ENCODE measurements around the gene ERC2.

DNA sequence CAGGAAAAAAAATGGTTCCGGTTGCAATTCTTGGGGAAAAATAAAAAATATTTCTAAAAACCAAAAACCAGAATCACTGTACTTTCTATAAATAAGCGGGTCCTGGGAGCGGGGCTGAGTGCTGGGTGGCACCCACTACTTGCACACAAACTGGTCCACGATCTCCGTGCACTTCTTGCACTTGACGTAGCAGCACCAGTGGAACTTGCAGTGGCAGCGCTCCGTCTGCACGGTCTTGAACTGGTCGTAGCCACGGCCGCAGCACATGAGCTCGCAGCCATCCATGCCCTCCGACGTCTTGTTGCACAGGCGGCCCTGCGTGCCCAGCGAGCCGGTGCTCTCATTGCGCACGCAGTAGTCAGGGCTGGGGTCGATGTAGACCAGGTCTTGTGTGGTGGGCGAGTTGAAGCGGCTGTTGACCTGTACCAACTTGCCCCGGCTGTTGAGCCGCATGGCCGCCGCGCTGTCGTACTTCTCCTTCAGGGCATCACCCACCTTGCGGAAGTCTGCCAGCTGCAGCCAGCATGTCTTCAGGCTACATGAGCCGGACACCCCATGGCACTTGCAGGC, 998.2 kb downstream of the ERC2 start:
- no peak for TF ChIP-seq EZH2phosphoT487 (IDR thresholded peaks at IDR 0.05; ENCODE audit: borderline replicate concordance, low read depth, low read length)
- TF ChIP-seq, protein P1, sequence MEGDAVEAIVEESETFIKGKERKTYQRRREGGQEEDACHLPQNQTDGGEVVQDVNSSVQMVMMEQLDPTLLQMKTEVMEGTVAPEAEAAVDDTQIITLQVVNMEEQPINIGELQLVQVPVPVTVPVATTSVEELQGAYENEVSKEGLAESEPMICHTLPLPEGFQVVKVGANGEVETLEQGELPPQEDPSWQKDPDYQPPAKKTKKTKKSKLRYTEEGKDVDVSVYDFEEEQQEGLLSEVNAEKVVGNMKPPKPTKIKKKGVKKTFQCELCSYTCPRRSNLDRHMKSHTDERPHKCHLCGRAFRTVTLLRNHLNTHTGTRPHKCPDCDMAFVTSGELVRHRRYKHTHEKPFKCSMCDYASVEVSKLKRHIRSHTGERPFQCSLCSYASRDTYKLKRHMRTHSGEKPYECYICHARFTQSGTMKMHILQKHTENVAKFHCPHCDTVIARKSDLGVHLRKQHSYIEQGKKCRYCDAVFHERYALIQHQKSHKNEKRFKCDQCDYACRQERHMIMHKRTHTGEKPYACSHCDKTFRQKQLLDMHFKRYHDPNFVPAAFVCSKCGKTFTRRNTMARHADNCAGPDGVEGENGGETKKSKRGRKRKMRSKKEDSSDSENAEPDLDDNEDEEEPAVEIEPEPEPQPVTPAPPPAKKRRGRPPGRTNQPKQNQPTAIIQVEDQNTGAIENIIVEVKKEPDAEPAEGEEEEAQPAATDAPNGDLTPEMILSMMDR (conservative IDR thresholded peaks at IDR 0.05; ENCODE audit: low read length), result no peak

All from OCI-LY7 (cell line).